Ectodermal cell (in vitro differentiated cells): ENCODE measurements around the gene SMPD2.
"Not testable (repeated sequence)": the region's sequence is repeated elsewhere in the genome, so short reads cannot be mapped to it uniquely, and the experiment has no call there.

ENCODE experiments used
- H3K27ac ChIP-seq: 2 replicates; pipeline ENCODE4 v1.7.0; 2013; ENCODE audit warnings: mild to moderate bottlenecking, low read depth, low read length; ENCODE audit not compliant: insufficient read depth, poor library complexity, severe bottlenecking
- H3K27me3 ChIP-seq: 2 replicates; pipeline ENCODE4 v1.7.0; 2013; ENCODE audit warnings: mild to moderate bottlenecking, low read length; ENCODE audit not compliant: insufficient read depth, control insufficient read depth, poor library complexity, severe bottlenecking
- H3K36me3 ChIP-seq: one replicate; pipeline ENCODE4 v1.7.0; 2013; ENCODE audit warnings: low read length; ENCODE audit not compliant: control insufficient read depth, insufficient read depth
- H3K4me1 ChIP-seq: one replicate; pipeline ENCODE4 v1.7.0; 2013; ENCODE audit warnings: low read length; ENCODE audit not compliant: control insufficient read depth, insufficient read depth
- H3K4me3 ChIP-seq: 2 replicates; pipeline ENCODE4 v1.7.0; 2013; ENCODE audit warnings: low read depth, low read length, control low read depth; ENCODE audit not compliant: insufficient read depth
- H3K9me3 ChIP-seq: 2 replicates; pipeline ENCODE4 v1.7.0; 2013; ENCODE audit warnings: mild to moderate bottlenecking, low read length, moderate library complexity; ENCODE audit not compliant: control insufficient read depth
- WGBS, 2 experiments: methylation state at CpG; one replicate each; pipeline ENCODE4 v1.1.7; 2013; ENCODE audit warnings: missing lambda C conversion rate in 2 of 2; 5-methylcytosine and 5-hydroxymethylcytosine counted together

SMPD2 gene

GRCh38 chr6:109460161-109460829 is 19.8 kb downstream of the SMPD2 start:
- Histone ChIP-seq H3K9me3 (no peaks in the 10 kb centered on the region), H3K36me3 (peaks cover 10% of the 10 kb centered on the region), H3K27ac (peak overlapping the region; percentile 40), H3K4me1 (peaks cover 34% of the 10 kb centered on the region), H3K4me3 (no peak overlapping the region), H3K27me3 (no peaks in the 10 kb centered on the region)
- WGBS, 2 experiments = 64 to 81% methylated on average over 2 of the region's 3 CpGs

- Histone ChIP-seq H3K36me3 (peaks cover 19% of the 10 kb centered on the region), H3K4me1 (peaks cover 34% of the 10 kb centered on the region)
- H3K27ac ChIP-seq, H3K9me3 ChIP-seq, H3K4me3 ChIP-seq, H3K27me3 ChIP-seq: not testable (repeated sequence)
- WGBS, 2 experiments = 100% methylated on average over 1 of the region's 1 CpG; no CpG with 5 or more reads in 1 of the 2 experiments
Observed at GRCh38 chr6:109461205-109461604, 20.7 kb downstream of the SMPD2 start.

GRCh38 chr6:109461733-109462526 is 21.4 kb downstream of the SMPD2 start:
- WGBS, 2 experiments = 96 to 100% methylated on average over 1 of the region's 1 CpG
- H3K4me1 ChIP-seq = peaks cover 28% of the 10 kb centered on the region
- no peaks in the 10 kb centered on the region for H3K9me3 ChIP-seq
- peaks cover 23% of the 10 kb centered on the region for H3K36me3 ChIP-seq
- no peaks in the 10 kb centered on the region for H3K27me3 ChIP-seq
- no peak overlapping the region for H3K4me3 ChIP-seq
- H3K27ac ChIP-seq = no peak overlapping the region

- no peaks in the 10 kb centered on the region for H3K27me3 ChIP-seq
- H3K4me1 ChIP-seq = no peaks in the 10 kb centered on the region
- 94 to 97% methylated on average over 7 of the region's 7 CpGs for WGBS, 2 experiments
- H3K27ac ChIP-seq = no peak overlapping the region
- peaks cover 30% of the 10 kb centered on the region for H3K36me3 ChIP-seq
- no peaks in the 10 kb centered on the region for H3K9me3 ChIP-seq
- H3K4me3 ChIP-seq = no peak overlapping the region
Observed at GRCh38 chr6:109465772-109466171, 25.2 kb downstream of the SMPD2 start.

- Histone ChIP-seq H3K36me3 (peaks cover 35% of the 10 kb centered on the region), H3K4me3 (no peak overlapping the region), H3K27me3 (no peaks in the 10 kb centered on the region), H3K27ac (no peak overlapping the region), H3K4me1 (no peaks in the 10 kb centered on the region), H3K9me3 (no peaks in the 10 kb centered on the region)
- WGBS, 2 experiments = 92 to 98% methylated on average over 6 of the region's 7 CpGs
Observed at GRCh38 chr6:109466212-109466923, 25.8 kb downstream of the SMPD2 start.

- H3K9me3 ChIP-seq = no peaks in the 10 kb centered on the region
- no peak overlapping the region for H3K4me3 ChIP-seq
- WGBS, 2 experiments = 96% methylated on average over 6 of the region's 6 CpGs
- H3K27ac ChIP-seq = no peak overlapping the region
- peaks cover 48% of the 10 kb centered on the region for H3K36me3 ChIP-seq
- no peaks in the 10 kb centered on the region for H3K4me1 ChIP-seq
- H3K27me3 ChIP-seq = no peaks in the 10 kb centered on the region
Observed at GRCh38 chr6:109467696-109468095, 27.2 kb downstream of the SMPD2 start.

- 95 to 96% methylated on average over 5 of the region's 5 CpGs for WGBS, 2 experiments
- no peaks in the 10 kb centered on the region for H3K4me1 ChIP-seq
- no peaks in the 10 kb centered on the region for H3K27me3 ChIP-seq
- H3K27ac ChIP-seq = no peak overlapping the region
- no peak overlapping the region for H3K4me3 ChIP-seq
- H3K9me3 ChIP-seq = no peaks in the 10 kb centered on the region
- peaks cover 56% of the 10 kb centered on the region for H3K36me3 ChIP-seq
Observed at GRCh38 chr6:109469591-109470189, 29.2 kb downstream of the SMPD2 start.

GRCh38 chr6:109471105-109471810 is 30.7 kb downstream of the SMPD2 start:
- H3K36me3 ChIP-seq = peaks cover 52% of the 10 kb centered on the region

GRCh38 chr6:109472132-109472995 is 31.8 kb downstream of the SMPD2 start:
- peaks cover 53% of the 10 kb centered on the region for H3K36me3 ChIP-seq
- no peak overlapping the region for H3K4me3 ChIP-seq
- H3K27me3 ChIP-seq = no peaks in the 10 kb centered on the region
- WGBS, 2 experiments = 93 to 94% methylated on average over 9 of the region's 9 CpGs
- H3K9me3 ChIP-seq = no peaks in the 10 kb centered on the region
- no peak overlapping the region for H3K27ac ChIP-seq
- peaks cover 2% of the 10 kb centered on the region for H3K4me1 ChIP-seq

More at GRCh38 chr6:109471105-109471810, 30.7 kb downstream of the SMPD2 start:
- no peaks in the 10 kb centered on the region for H3K9me3 ChIP-seq
- no peak overlapping the region for H3K4me3 ChIP-seq
- no peaks in the 10 kb centered on the region for H3K4me1 ChIP-seq
- no peaks in the 10 kb centered on the region for H3K27me3 ChIP-seq
- 93 to 94% methylated on average over 5 of the region's 5 CpGs for WGBS, 2 experiments
- H3K27ac ChIP-seq = no peak overlapping the region
